HCT116 (cell line): ENCODE measurements around the gene IQGAP2. TPM values are rescaled to one million over a fixed set of nuclear protein-coding genes. Genes with fewer than 3 reads are reported as not detected.

ENCODE experiments used
- ATAC-seq: fragments of 200-7000 bp; cut with Tn5 transposase; 2 replicates; pipeline ENCODE4 v1.9.1; 2020; ENCODE audit warnings: mild to moderate bottlenecking, moderate library complexity
- BruUV-seq: library from RNA; stranded (reverse); fragments of 400-500 nt; replicated peaks from 2 replicates; lab custom pipeline; 2021; lab: Mats Ljungman, UMichigan
- CTCF ChIA-PET: fragments of 300-600 bp; sonication (Branson Sonifier 250); formaldehyde crosslinking; loops from one replicate; lab custom pipeline; 2021; ENCODE audit warnings: antibody characterized with exemption; lab: Charles Lee
- POLR2A ChIA-PET: fragments of 300-600, 350-600 bp; sonication (Branson Sonifier 250); formaldehyde crosslinking; loops from one replicate; lab custom pipeline; 2021; ENCODE audit warnings: antibody characterized with exemption; lab: Charles Lee
- RAD21 ChIA-PET, 2 experiments: fragments of 300-600 bp; sonication (Branson Sonifier 250); formaldehyde crosslinking; loops; one replicate each; lab custom pipeline; 2023; ENCODE audit warnings: low total read pairs in 2 of 2; ENCODE audit not compliant: uncharacterized antibody in 2 of 2, unreplicated experiment in 2 of 2, low non-redundant PET in 1 of 2; lab: Charles Lee
- DNase-seq: peaks from one replicate; pipeline ENCODE4 v3.0.0-alpha.2; 2010; ENCODE audit warnings: low read depth, low spot score
- H2AFZ ChIP-seq: fragments of 200-600 bp; shearing (Covaris generic), sonication (generic); 2 replicates; pipeline ENCODE4 v1.6.1; 2017; ENCODE audit warnings: low read depth, mixed run types, mixed read lengths, antibody characterized with exemption, low read length; ENCODE audit not compliant: poor library complexity, severe bottlenecking
- H3K27ac ChIP-seq: 2 replicates; pipeline ENCODE4 v1.5.1; 2012; ENCODE audit warnings: low read depth, low read length
- H3K27me3 ChIP-seq: fragments of 200-600 bp; sonication (generic); 2 replicates; pipeline ENCODE4 v1.6.1; 2016; ENCODE audit warnings: mixed run types, low read length, mixed read lengths; ENCODE audit not compliant: insufficient read depth
- H3K36me3 ChIP-seq, 2 experiments: fragments of 200-500 bp in 1 of 2; fragments of 200-600 bp in 1 of 2; sonication (Bioruptor generic) in 1 of 2; sonication (generic) in 1 of 2; 2 replicates each; pipeline versions ENCODE4 v1.5.1 to v1.6.1; 2014 to 2016; ENCODE audit warnings: low read length in 2 of 2, inconsistent platforms in 1 of 2, mixed read lengths in 1 of 2, mixed run types in 1 of 2; ENCODE audit not compliant: insufficient read depth in 2 of 2, control insufficient read depth in 1 of 2
- H3K4me1 ChIP-seq, 2 experiments: fragments of 200-600 bp in 1 of 2; sonication (generic) in 1 of 2; 2 replicates each; pipeline versions ENCODE4 v1.5.1 to v1.6.1; 2012 to 2017; ENCODE audit warnings: low read length in 2 of 2, inconsistent platforms in 1 of 2, mild to moderate bottlenecking in 1 of 2, mixed read lengths in 1 of 2, mixed run types in 1 of 2, moderate library complexity in 1 of 2; ENCODE audit not compliant: insufficient read depth in 2 of 2, control insufficient read depth in 1 of 2
- H3K4me2 ChIP-seq: fragments of 200-600 bp; sonication (generic); 2 replicates; pipeline ENCODE4 v1.6.1; 2017; ENCODE audit warnings: mixed run types, low read length, mixed read lengths
- H3K4me3 ChIP-seq, 2 experiments: fragments of 200-600 bp in 1 of 2; sonication (generic) in 1 of 2; replicated peaks in 1 of 2; 2 replicates each; pipeline ENCODE4 v1.5.1; 2011 to 2016; ENCODE audit warnings: low read length in 2 of 2, control low read depth in 1 of 2, low read depth in 1 of 2, mild to moderate bottlenecking in 1 of 2, mixed read lengths in 1 of 2, mixed run types in 1 of 2
- H3K79me2 ChIP-seq: fragments of 200-600 bp; sonication (generic); 2 replicates; pipeline ENCODE4 v1.6.1; 2017; ENCODE audit warnings: mild to moderate bottlenecking, mixed run types, low read length, moderate library complexity, mixed read lengths; ENCODE audit not compliant: insufficient read depth
- H3K9ac ChIP-seq: fragments of 200-600 bp; sonication (generic); 2 replicates; pipeline ENCODE4 v1.6.1; 2016; ENCODE audit warnings: low read length, mixed read lengths
- H3K9me2 ChIP-seq: fragments of 200-600 bp; sonication (generic), shearing (Covaris generic); 2 replicates; pipeline ENCODE4 v1.6.1; 2017; ENCODE audit warnings: mixed run types, mild to moderate bottlenecking, moderate library complexity; ENCODE audit not compliant: insufficient read depth
- H3K9me3 ChIP-seq, 2 experiments: fragments of 200-500 bp in 1 of 2; fragments of 200-600 bp in 1 of 2; sonication (Bioruptor generic) in 1 of 2; sonication (generic) in 1 of 2; 2 replicates each; pipeline ENCODE4 v1.6.1; 2014 to 2017; ENCODE audit warnings: low read length in 2 of 2, mixed read lengths in 2 of 2, inconsistent platforms in 1 of 2, low read depth in 1 of 2, mild to moderate bottlenecking in 1 of 2, mixed run types in 1 of 2, moderate library complexity in 1 of 2; ENCODE audit not compliant: control insufficient read depth in 1 of 2, insufficient read depth in 1 of 2
- H4K20me1 ChIP-seq: fragments of 200-600 bp; sonication (generic), shearing (Covaris generic); 2 replicates; pipeline ENCODE4 v1.6.1; 2017; ENCODE audit warnings: mixed run types, mild to moderate bottlenecking, moderate library complexity; ENCODE audit not compliant: insufficient read depth
- CBX3 ChIP-seq: IDR thresholded peaks from 2 replicates; pipeline ENCODE4 v1.6.1; 2012; ENCODE audit warnings: low read depth
- CEBPB ChIP-seq: IDR thresholded peaks from 2 replicates; pipeline ENCODE4 v1.6.1; 2012; ENCODE audit warnings: low read depth
- EGR1 ChIP-seq: IDR thresholded peaks from 2 replicates; pipeline ENCODE4 v1.6.1; 2012; ENCODE audit warnings: low read depth
- ELF1 ChIP-seq: IDR thresholded peaks from 2 replicates; pipeline ENCODE4 v1.6.1; 2012; ENCODE audit warnings: low read depth, borderline replicate concordance
- EZH2 ChIP-seq: fragments of 200-600 bp; sonication (generic); IDR thresholded peaks from 2 replicates; pipeline ENCODE4 v1.6.1; 2017; ENCODE audit warnings: antibody characterized with exemption, mixed run types
- EZH2phosphoT487 ChIP-seq: fragments of 200-600 bp; IDR thresholded peaks from 2 replicates; pipeline ENCODE4 v1.6.1; 2018; ENCODE audit warnings: antibody characterized with exemption, borderline replicate concordance
- FOSL1 ChIP-seq: IDR thresholded peaks from 2 replicates; pipeline ENCODE4 v1.6.1; 2012; ENCODE audit warnings: low read depth
- POLR2AphosphoS5 ChIP-seq: IDR thresholded peaks from 2 replicates; pipeline ENCODE4 v1.6.1; 2011; ENCODE audit warnings: mild to moderate bottlenecking, low read depth, low read length, moderate library complexity
- RAD21 ChIP-seq: IDR thresholded peaks from 2 replicates; pipeline ENCODE4 v1.6.1; 2012; ENCODE audit warnings: low read depth, mild to moderate bottlenecking
- SIN3A ChIP-seq: IDR thresholded peaks from 2 replicates; pipeline ENCODE4 v1.6.1; 2012; ENCODE audit warnings: low read depth
- SP1 ChIP-seq: IDR thresholded peaks from 2 replicates; pipeline ENCODE4 v1.6.1; 2012; ENCODE audit warnings: low read depth
- TCF7L2 ChIP-seq: IDR thresholded peaks from 2 replicates; pipeline ENCODE4 v1.7.0; 2011; ENCODE audit warnings: borderline replicate concordance, inconsistent platforms; ENCODE audit not compliant: insufficient read depth, insufficient read length; ENCODE audit errors: extremely low read depth
- YY1 ChIP-seq: IDR thresholded peaks from 2 replicates; pipeline ENCODE4 v1.6.1; 2011; ENCODE audit warnings: low read length, low read depth, moderate library complexity, mild to moderate bottlenecking; ENCODE audit not compliant: insufficient replicate concordance; ENCODE audit errors: extremely low read depth
- ZFX ChIP-seq: fragments of 450-650 bp; IDR thresholded peaks from 2 replicates; pipeline ENCODE4 v1.6.1; 2017
- intact Hi-C: fragments of 100-400 bp; cut with micrococcal nuclease; formaldehyde crosslinking; loops from 2 replicates; pipeline ENCODE4 v1.10.0; 2022
- total RNA-seq: library from RNA; stranded (reverse); gene quantifications from one replicate; pipeline ENCODE4 v1.2.1, GENCODE V29; 2021; ENCODE audit not compliant: unreplicated experiment
- TF ChIP-seq, protein P1 (sequence below): IDR thresholded peaks from 2 replicates; pipeline ENCODE4 v1.6.1; 2012
- TF ChIP-seq, protein P2 (sequence below): IDR thresholded peaks from 2 replicates; pipeline ENCODE4 v1.6.1; 2012

The IQGAP2 gene
- total RNA-seq, 1 experiment from 2014 or later, result 2.0 TPM

- no peaks in the 10 kb centered on the region; the same call in 1 of the 2 replicates for H3K9me2 ChIP-seq
- H3K79me2 ChIP-seq, result no peaks in the 10 kb centered on the region
- no peak for ATAC-seq
- ChIA-PET RAD21 (no interaction called here), POLR2A (no interaction called here), CTCF (no interaction called here)
- H3K27me3 ChIP-seq, result no peaks in the 10 kb centered on the region
- no peak overlapping the region for H3K27ac ChIP-seq
- no peak overlapping the region for H3K4me2 ChIP-seq
- no peaks in the 10 kb centered on the region for H3K9me3 ChIP-seq
- no peak overlapping the region for H2AFZ ChIP-seq
- DNase-seq, result no peak
- no peak overlapping the region for H3K9ac ChIP-seq
- H4K20me1 ChIP-seq, result no peaks in the 10 kb centered on the region
- BruUV-seq, result no TSS peak
- H3K4me3 ChIP-seq, result no peak overlapping the region
- intact Hi-C loops, result no loop called here
- no peak for TF ChIP-seq SP1
- no peak for TF ChIP-seq FOSL1
- TF ChIP-seq CBX3, result no peak
- TF ChIP-seq POLR2AphosphoS5, result no peak
- no peak for TF ChIP-seq ZFX
- no peak for TF ChIP-seq TCF7L2
- TF ChIP-seq YY1, result no peak
- no peak for TF ChIP-seq CEBPB
- TF ChIP-seq, protein P1, sequence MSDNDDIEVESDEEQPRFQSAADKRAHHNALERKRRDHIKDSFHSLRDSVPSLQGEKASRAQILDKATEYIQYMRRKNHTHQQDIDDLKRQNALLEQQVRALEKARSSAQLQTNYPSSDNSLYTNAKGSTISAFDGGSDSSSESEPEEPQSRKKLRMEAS, result no peak
- no peak for TF ChIP-seq EZH2phosphoT487
- TF ChIP-seq ELF1, result no peak
- TF ChIP-seq EGR1, result no peak
- TF ChIP-seq, protein P2, sequence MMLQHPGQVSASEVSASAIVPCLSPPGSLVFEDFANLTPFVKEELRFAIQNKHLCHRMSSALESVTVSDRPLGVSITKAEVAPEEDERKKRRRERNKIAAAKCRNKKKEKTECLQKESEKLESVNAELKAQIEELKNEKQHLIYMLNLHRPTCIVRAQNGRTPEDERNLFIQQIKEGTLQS, result no peak
- no peak for TF ChIP-seq EZH2
- no peak for TF ChIP-seq RAD21
- TF ChIP-seq SIN3A, result no peak
- TF ChIP-seq, all 23 proteins: peak for 0
- Histone ChIP-seq H3K4me1 (peaks cover 0 to 4% of the 10 kb centered on the region in 2 experiments; a peak in 1 of 4 replicates), H3K36me3 (no peaks in the 10 kb centered on the region)
Measured at GRCh38 chr5:76617675-76618074, 214.6 kb downstream of the IQGAP2 start.
